ENCODE measurements around the gene PRRG1. TPM values are rescaled to one million over a fixed set of nuclear protein-coding genes. Genes with fewer than 3 reads are reported as not detected.

The PRRG1 gene
- total and polyA plus RNA-seq, 2 of the 13 experiments (the other 11 are each of a cell fraction or from before 2014, with no cell fraction given), result 5.0 to 11.0 TPM

DNA sequence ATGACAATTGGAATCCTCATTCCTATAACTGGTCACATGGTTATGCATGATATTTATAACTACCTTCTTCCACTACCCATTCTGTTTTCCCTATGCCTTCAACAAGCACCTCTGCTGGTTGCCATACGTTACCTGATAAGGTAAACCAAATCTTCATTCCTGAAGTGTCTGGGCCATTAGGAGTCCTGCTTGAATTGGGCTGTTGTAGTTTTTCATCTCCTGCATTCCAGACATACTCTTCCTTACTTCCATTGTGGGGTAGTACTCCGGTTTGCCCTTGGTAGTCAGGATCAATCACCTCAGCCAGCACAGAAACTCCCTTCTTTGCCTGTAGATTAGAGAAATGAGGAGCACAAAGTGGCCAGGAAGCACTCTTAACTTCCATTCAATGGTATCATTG, 113.2 kb downstream of the PRRG1 start:
- intact Hi-C loops (cut with micrococcal nuclease; ENCODE audit: unreplicated experiment), result no loop called here
- ChIA-PET POLR2A (no interaction called here), CTCF (ENCODE audit: low intra/inter-chr PET ratio, low total read pairs) (no interaction called here)
- H2AFZ ChIP-seq (ENCODE audit: low read length), result no peak overlapping the region
- BruUV-seq (replicated peaks), result no TSS peak
- WGBS (ENCODE audit: low lambda C conversion rate), result 100% methylated on average over 2 of the region's 2 CpGs
- no peak for FAIRE-seq
- ATAC-seq, result no peak
- TF ChIP-seq GABPA (IDR thresholded peaks at IDR 0.05; ENCODE audit: low read depth, low read length) (no peak), GABPA (CRISPR knock-in tag; IDR thresholded peaks at IDR 0.05; ENCODE audit: low read depth) (no peak), RFX5 (IDR thresholded peaks at IDR 0.05; ENCODE audit: low read depth, low read length) (no peak)
- TF ChIP-seq, protein P1, sequence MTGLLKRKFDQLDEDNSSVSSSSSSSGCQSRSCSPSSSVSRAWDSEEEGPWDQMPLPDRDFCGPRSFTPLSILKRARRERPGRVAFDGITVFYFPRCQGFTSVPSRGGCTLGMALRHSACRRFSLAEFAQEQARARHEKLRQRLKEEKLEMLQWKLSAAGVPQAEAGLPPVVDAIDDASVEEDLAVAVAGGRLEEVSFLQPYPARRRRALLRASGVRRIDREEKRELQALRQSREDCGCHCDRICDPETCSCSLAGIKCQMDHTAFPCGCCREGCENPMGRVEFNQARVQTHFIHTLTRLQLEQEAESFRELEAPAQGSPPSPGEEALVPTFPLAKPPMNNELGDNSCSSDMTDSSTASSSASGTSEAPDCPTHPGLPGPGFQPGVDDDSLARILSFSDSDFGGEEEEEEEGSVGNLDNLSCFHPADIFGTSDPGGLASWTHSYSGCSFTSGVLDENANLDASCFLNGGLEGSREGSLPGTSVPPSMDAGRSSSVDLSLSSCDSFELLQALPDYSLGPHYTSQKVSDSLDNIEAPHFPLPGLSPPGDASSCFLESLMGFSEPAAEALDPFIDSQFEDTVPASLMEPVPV (CRISPR knock-in tag; IDR thresholded peaks at IDR 0.05), result no peak
- no peaks in the 10 kb centered on the region for H3K4me1 ChIP-seq (ENCODE audit: insufficient read depth, low read length)
- no peaks in the 10 kb centered on the region for H3K36me3 ChIP-seq (replicated peaks in 1 of 2; ENCODE audit: control insufficient read depth in 1 of 2, insufficient read depth in 2 of 2, low read length in 2 of 2)
- no peaks in the 10 kb centered on the region for H3K79me2 ChIP-seq (ENCODE audit: insufficient read depth, low read length)
- H3K27ac ChIP-seq (ENCODE audit: extremely low read length, insufficient read depth, low read length), result no peak overlapping the region
- H3K27me3 ChIP-seq (ENCODE audit: control insufficient read depth in 1 of 2, insufficient read depth in 2 of 2, low read length in 2 of 2), result no peaks in the 10 kb centered on the region
- no peak overlapping the region for H3K9ac ChIP-seq (ENCODE audit: insufficient read depth, low read depth, low read length)
- H3K4me3 ChIP-seq (replicated peaks in 1 of 3; ENCODE audit: insufficient read depth in 1 of 3, low read depth in 2 of 3, low read length in 3 of 3), result no peak overlapping the region
- no peaks in the 10 kb centered on the region for H4K20me1 ChIP-seq (ENCODE audit: insufficient read depth, low read length)
- H3K9me3 ChIP-seq (ENCODE audit: low read length), result no peaks in the 10 kb centered on the region
- in situ Hi-C loops (cut with HindIII; ENCODE audit: extremely low pct_ligation_motif_present, low pct_unique_long_range_greater_than_20kb), result no loop called here
- no peak for DNase-seq (ENCODE audit: low spot score)
- no peak overlapping the region for H3K4me2 ChIP-seq (ENCODE audit: low read depth, low read length)

DNA sequence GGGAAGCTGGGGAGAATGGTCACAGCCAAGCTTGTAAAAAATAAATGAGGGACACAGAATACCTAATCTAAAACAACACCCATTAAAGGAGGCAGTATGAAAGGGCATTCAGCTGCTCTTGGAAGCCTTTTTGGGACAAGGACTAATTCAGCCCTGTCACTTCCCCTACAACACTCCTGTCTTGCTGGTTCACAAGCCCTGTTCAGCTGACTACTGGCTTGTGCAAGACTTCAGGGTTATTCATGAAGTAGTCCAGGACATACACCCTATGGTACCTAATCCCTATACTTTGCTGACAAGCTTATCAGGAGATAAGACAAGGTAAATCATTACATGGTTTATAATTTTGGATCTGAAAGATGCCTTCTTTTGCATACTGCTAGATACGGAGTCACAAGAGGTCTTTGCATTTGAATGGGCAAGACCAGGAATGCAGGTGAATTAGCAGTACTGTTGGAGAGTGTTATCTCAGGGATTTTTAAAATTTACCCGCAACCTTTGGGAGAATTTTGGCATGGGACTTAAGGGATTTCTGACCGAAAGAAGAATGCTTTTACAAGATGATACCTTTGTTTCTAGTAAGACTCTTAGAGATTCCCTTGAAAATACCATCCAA, 119.1 kb downstream of the PRRG1 start:
- no peak overlapping the region for H3K4me2 ChIP-seq (ENCODE audit: low read depth, low read length)
- TF ChIP-seq NONO (IDR thresholded peaks at IDR 0.05) (no peak), NONO (CRISPR knock-in tag; conservative IDR thresholded peaks at IDR 0.05) (no peak), MEF2D (CRISPR knock-in tag; IDR thresholded peaks at IDR 0.05) (no peak), ZNF354B (CRISPR knock-in tag; IDR thresholded peaks at IDR 0.05) (no peak), GFI1 (CRISPR knock-in tag; IDR thresholded peaks at IDR 0.05; ENCODE audit: borderline replicate concordance) (no peak), NFE2L1 (CRISPR knock-in tag; IDR thresholded peaks at IDR 0.05; ENCODE audit: borderline replicate concordance) (no peak), AGO1 (IDR thresholded peaks at IDR 0.05; ENCODE audit: low read depth, low read length, poor library complexity, severe bottlenecking) (no peak), ARHGAP35 (CRISPR knock-in tag; IDR thresholded peaks at IDR 0.05; ENCODE audit: borderline replicate concordance) (no peak)
- in situ Hi-C loops (cut with HindIII; ENCODE audit: extremely low pct_ligation_motif_present, low pct_unique_long_range_greater_than_20kb) (no loop called here), intact Hi-C loops (cut with micrococcal nuclease; ENCODE audit: unreplicated experiment) (no loop called here)
- ChIA-PET POLR2A (no interaction called here), CTCF (ENCODE audit: low intra/inter-chr PET ratio, low total read pairs) (no interaction called here)
- WGBS (ENCODE audit: low lambda C conversion rate), result 95% methylated on average over 3 of the region's 3 CpGs
- H3K4me3 ChIP-seq (replicated peaks in 1 of 3; ENCODE audit: insufficient read depth in 1 of 3, low read depth in 2 of 3, low read length in 3 of 3), result no peak overlapping the region
- no peaks in the 10 kb centered on the region for H3K27me3 ChIP-seq (ENCODE audit: control insufficient read depth in 1 of 2, insufficient read depth in 2 of 2, low read length in 2 of 2)
- H3K9me3 ChIP-seq (ENCODE audit: low read length), result no peaks in the 10 kb centered on the region
- no TSS peak for BruUV-seq (replicated peaks)
- H3K9ac ChIP-seq (ENCODE audit: insufficient read depth, low read depth, low read length), result no peak overlapping the region
- no peak for ATAC-seq
- peak; percentile 26 for FAIRE-seq
- peaks cover 15% of the 10 kb centered on the region for H3K4me1 ChIP-seq (ENCODE audit: insufficient read depth, low read length)
- H3K27ac ChIP-seq (ENCODE audit: extremely low read length, insufficient read depth, low read length), result no peak overlapping the region
- H4K20me1 ChIP-seq (ENCODE audit: insufficient read depth, low read length), result no peaks in the 10 kb centered on the region
- no peaks in the 10 kb centered on the region for H3K79me2 ChIP-seq (ENCODE audit: insufficient read depth, low read length)
- no peak for DNase-seq (ENCODE audit: low spot score)
- no peaks in the 10 kb centered on the region for H3K36me3 ChIP-seq (replicated peaks in 1 of 2; ENCODE audit: control insufficient read depth in 1 of 2, insufficient read depth in 2 of 2, low read length in 2 of 2)
- no peak overlapping the region for H2AFZ ChIP-seq (ENCODE audit: low read length)

Data from HepG2 (cell line).